DOHH2 (cell line): ENCODE results near the gene MGMT.

Experiments used
- H3F3A ChIP-seq: fragments of 200-600 bp; sonication (generic), shearing (Covaris generic); 2 replicates; pipeline ENCODE4 v1.6.0; 2016; ENCODE audit warnings: antibody characterized with exemption, mild to moderate bottlenecking; ENCODE audit not compliant: control insufficient read depth, insufficient read depth
- H3K27ac ChIP-seq: fragments of 200-600 bp; sonication (generic); 2 replicates; pipeline ENCODE4 v1.5.1; 2014; ENCODE audit warnings: low read depth, mild to moderate bottlenecking, low read length, moderate library complexity
- H3K27me3 ChIP-seq: fragments of 200-600 bp; sonication (generic); 2 replicates; pipeline ENCODE4 v1.6.1; 2014; ENCODE audit warnings: mild to moderate bottlenecking, low read length, mixed read lengths; ENCODE audit not compliant: control insufficient read depth
- H3K36me3 ChIP-seq: fragments of 200-600 bp; sonication (generic); 2 replicates; pipeline ENCODE4 v1.6.1; 2014; ENCODE audit warnings: mild to moderate bottlenecking, low read length, moderate library complexity, mixed read lengths; ENCODE audit not compliant: control insufficient read depth
- H3K4me1 ChIP-seq: fragments of 200-600 bp; sonication (generic); 2 replicates; pipeline ENCODE4 v1.6.1; 2014; ENCODE audit warnings: mild to moderate bottlenecking, low read length, mixed read lengths; ENCODE audit not compliant: control insufficient read depth
- H3K4me2 ChIP-seq: fragments of 200-600 bp; sonication (generic); 2 replicates; pipeline ENCODE4 v1.6.0; 2014; ENCODE audit warnings: mild to moderate bottlenecking, low read length, moderate library complexity
- H3K4me3 ChIP-seq: fragments of 200-600 bp; sonication (generic); 2 replicates; pipeline ENCODE4 v1.5.1; 2014; ENCODE audit warnings: mild to moderate bottlenecking, low read length, mixed read lengths
- H3K79me2 ChIP-seq: fragments of 200-600 bp; sonication (generic); 2 replicates; pipeline ENCODE4 v1.6.1; 2014; ENCODE audit warnings: mild to moderate bottlenecking, low read length, mixed read lengths; ENCODE audit not compliant: control insufficient read depth
- H3K9me2 ChIP-seq: fragments of 200-600 bp; sonication (generic); replicated peaks from 2 replicates; pipeline ENCODE4 v1.6.1; 2014; ENCODE audit warnings: mild to moderate bottlenecking, low read length, mixed read lengths; ENCODE audit not compliant: control insufficient read depth
- H3K9me3 ChIP-seq: fragments of 200-600 bp; sonication (generic); 2 replicates; pipeline ENCODE4 v1.6.1; 2014; ENCODE audit warnings: antibody characterized with exemption, low read length, mixed read lengths; ENCODE audit not compliant: control insufficient read depth, insufficient read depth
- H4K20me1 ChIP-seq: fragments of 200-600 bp; sonication (generic); 2 replicates; pipeline ENCODE4 v1.6.0; 2014; ENCODE audit warnings: low read depth, mild to moderate bottlenecking, antibody characterized with exemption, low read length, moderate library complexity; ENCODE audit not compliant: control insufficient read depth, insufficient read depth
- CTCF ChIP-seq: fragments of 200-600 bp; sonication (generic); IDR thresholded peaks from one replicate; pipeline ENCODE4 v1.5.1; 2014; ENCODE audit warnings: antibody characterized with exemption, mild to moderate bottlenecking, low read depth, low read length; ENCODE audit not compliant: poor library complexity, severe bottlenecking
- EZH2phosphoT487 ChIP-seq: fragments of 200-600 bp; sonication (generic); IDR thresholded peaks from 2 replicates; pipeline ENCODE4 v1.6.1; 2017; ENCODE audit warnings: borderline replicate concordance, mild to moderate bottlenecking, antibody characterized with exemption, low read length, moderate library complexity, mixed read lengths

The MGMT gene

GRCh38 chr10:129541200-129541599 is 74.2 kb downstream of the MGMT start:
- no peaks in the 10 kb centered on the region for H4K20me1 ChIP-seq
- no peak overlapping the region for H3K4me3 ChIP-seq
- H3K36me3 ChIP-seq, result no peaks in the 10 kb centered on the region
- no peaks in the 10 kb centered on the region for H3K9me3 ChIP-seq
- H3K79me2 ChIP-seq, result no peaks in the 10 kb centered on the region
- H3K27me3 ChIP-seq, result no peaks in the 10 kb centered on the region
- H3K27ac ChIP-seq, result no peak overlapping the region
- H3K4me2 ChIP-seq, result no peak overlapping the region
- no peaks in the 10 kb centered on the region for H3F3A ChIP-seq
- TF ChIP-seq CTCF (no peak), EZH2phosphoT487 (no peak)
- no peaks in the 10 kb centered on the region for H3K9me2 ChIP-seq
- no peaks in the 10 kb centered on the region for H3K4me1 ChIP-seq

- Histone ChIP-seq H3K27me3 (no peaks in the 10 kb centered on the region), H3K9me2 (no peaks in the 10 kb centered on the region), H4K20me1 (no peaks in the 10 kb centered on the region), H3K9me3 (no peaks in the 10 kb centered on the region), H3K4me1 (no peaks in the 10 kb centered on the region), H3F3A (no peaks in the 10 kb centered on the region), H3K79me2 (no peaks in the 10 kb centered on the region), H3K4me3 (no peak overlapping the region), H3K27ac (no peak overlapping the region), H3K4me2 (no peak overlapping the region), H3K36me3 (no peaks in the 10 kb centered on the region)
- TF ChIP-seq CTCF (no peak), EZH2phosphoT487 (no peak)
These were observed 74.9 kb downstream of the MGMT start for GRCh38 chr10:129541748-129542487.

DNA sequence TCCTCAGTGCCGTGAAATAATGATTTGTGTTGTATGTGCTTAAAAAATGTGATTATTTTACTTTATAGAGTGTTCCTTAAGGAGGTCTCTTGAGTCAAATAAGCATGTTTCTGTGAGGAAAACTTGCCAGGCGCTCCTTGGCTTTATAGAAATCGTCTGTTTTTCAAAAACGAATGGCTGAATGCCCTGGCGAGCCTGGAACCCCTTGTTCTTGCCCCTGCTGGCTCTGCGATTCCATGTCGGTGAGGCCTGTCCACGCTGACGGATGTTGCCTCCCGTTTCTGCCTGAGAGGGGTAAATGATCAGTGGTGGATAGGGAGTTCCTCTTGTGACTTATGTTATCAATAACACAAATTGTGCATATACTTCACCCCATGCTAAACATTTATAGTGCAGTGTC is 75.5 kb downstream of the MGMT start:
- no peaks in the 10 kb centered on the region for H3K4me1 ChIP-seq
- no peak overlapping the region for H3K27ac ChIP-seq
- no peaks in the 10 kb centered on the region for H3K9me2 ChIP-seq
- H3F3A ChIP-seq, result no peaks in the 10 kb centered on the region
- TF ChIP-seq CTCF, result no peak
- TF ChIP-seq EZH2phosphoT487, result no peak
- H3K27me3 ChIP-seq, result no peaks in the 10 kb centered on the region
- no peaks in the 10 kb centered on the region for H3K36me3 ChIP-seq
- no peaks in the 10 kb centered on the region for H3K79me2 ChIP-seq
- no peaks in the 10 kb centered on the region for H4K20me1 ChIP-seq
- no peak overlapping the region for H3K4me2 ChIP-seq
- H3K9me3 ChIP-seq, result no peaks in the 10 kb centered on the region
- no peak overlapping the region for H3K4me3 ChIP-seq
